OCI-LY3 (cell line): Measurements from ENCODE around the gene ABHD17B.

Experiments
- EZH2phosphoT487 ChIP-seq: fragments of 200-600 bp; shearing (Covaris generic); IDR thresholded peaks from 2 replicates; pipeline ENCODE4 v1.6.1; 2018; ENCODE audit warnings: antibody characterized with exemption, mixed run types, low read depth
- TF ChIP-seq, protein P1 (sequence below): fragments of 200-600, 300-600 bp; sonication (generic); IDR thresholded peaks from 2 replicates; pipeline ENCODE4 v1.5.1; 2014; ENCODE audit warnings: antibody characterized with exemption, low read length, low read depth

DNA sequence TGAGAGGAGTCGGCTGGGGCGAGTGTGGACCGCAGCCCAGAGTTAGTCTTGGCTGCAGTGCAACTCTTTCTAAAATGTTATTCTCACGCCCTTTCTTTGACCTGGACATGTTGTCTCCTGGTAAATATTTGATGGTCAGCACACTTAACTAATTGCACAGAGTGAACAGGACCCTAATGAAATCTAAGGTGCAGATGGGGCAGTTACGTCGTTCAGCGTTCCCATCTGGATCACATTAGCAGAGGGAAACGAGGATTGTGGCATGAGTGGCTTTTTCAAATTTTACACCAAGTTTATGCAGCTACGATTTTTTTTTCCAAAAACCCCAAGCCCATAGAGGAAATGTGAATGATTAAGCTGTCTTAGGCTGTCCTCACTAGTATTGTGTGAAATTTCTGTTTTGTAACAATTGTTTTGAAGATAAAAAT is 929 bp upstream of the ABHD17B start:
- TF ChIP-seq, protein P1, sequence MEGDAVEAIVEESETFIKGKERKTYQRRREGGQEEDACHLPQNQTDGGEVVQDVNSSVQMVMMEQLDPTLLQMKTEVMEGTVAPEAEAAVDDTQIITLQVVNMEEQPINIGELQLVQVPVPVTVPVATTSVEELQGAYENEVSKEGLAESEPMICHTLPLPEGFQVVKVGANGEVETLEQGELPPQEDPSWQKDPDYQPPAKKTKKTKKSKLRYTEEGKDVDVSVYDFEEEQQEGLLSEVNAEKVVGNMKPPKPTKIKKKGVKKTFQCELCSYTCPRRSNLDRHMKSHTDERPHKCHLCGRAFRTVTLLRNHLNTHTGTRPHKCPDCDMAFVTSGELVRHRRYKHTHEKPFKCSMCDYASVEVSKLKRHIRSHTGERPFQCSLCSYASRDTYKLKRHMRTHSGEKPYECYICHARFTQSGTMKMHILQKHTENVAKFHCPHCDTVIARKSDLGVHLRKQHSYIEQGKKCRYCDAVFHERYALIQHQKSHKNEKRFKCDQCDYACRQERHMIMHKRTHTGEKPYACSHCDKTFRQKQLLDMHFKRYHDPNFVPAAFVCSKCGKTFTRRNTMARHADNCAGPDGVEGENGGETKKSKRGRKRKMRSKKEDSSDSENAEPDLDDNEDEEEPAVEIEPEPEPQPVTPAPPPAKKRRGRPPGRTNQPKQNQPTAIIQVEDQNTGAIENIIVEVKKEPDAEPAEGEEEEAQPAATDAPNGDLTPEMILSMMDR, result no peak
- TF ChIP-seq EZH2phosphoT487, result no peak
